B cell (primary cell): Measurements from ENCODE around the gene AMMECR1. TPM values are rescaled to one million over a fixed set of nuclear protein-coding genes. Genes with fewer than 3 reads are reported as not detected.
A peak's percentile ranks its signal among the peaks of the same experiment; 100 is the strongest.

ENCODE experiments used
- ATAC-seq: fragments of 200-7000 bp; cut with Tn5 transposase; one replicate; pipeline ENCODE4 v1.10.0; 2021; ENCODE audit warnings: low read depth, mild to moderate bottlenecking, moderate number of reproducible peaks, moderate library complexity
- CTCF ChIA-PET: fragments of 350-600 bp; sonication (Branson Sonifier 250); formaldehyde crosslinking; loops from one replicate; lab custom pipeline; 2021; ENCODE audit warnings: antibody characterized with exemption, inconsistent platforms; lab: Charles Lee
- POLR2A ChIA-PET: fragments of 350-600 bp; sonication (Branson Sonifier 250); formaldehyde crosslinking; loops from one replicate; lab custom pipeline; 2021; ENCODE audit warnings: antibody characterized with exemption; lab: Charles Lee
- DNase-seq: peaks from one replicate; pipeline ENCODE4 v3.0.0; 2013
- H2AFZ ChIP-seq: 2 replicates; pipeline ENCODE4 v1.6.1; 2012; ENCODE audit warnings: mild to moderate bottlenecking, low read depth, low read length; ENCODE audit not compliant: insufficient read depth, poor library complexity, severe bottlenecking
- H3K27ac ChIP-seq, 2 donors: 1 replicate in 1 of 2; 2 replicates in 1 of 2; pipeline ENCODE4 v1.5.1; 2012 to 2013; ENCODE audit warnings: low read length in 2 of 2, mild to moderate bottlenecking in 2 of 2, moderate library complexity in 1 of 2
- H3K27me3 ChIP-seq, 4 experiments: fragments of 200-600 bp in 1 of 4; sonication (generic) in 1 of 4; replicated peaks in 1 of 4; 1 replicate in 2 of 4; 2 replicates in 2 of 4; pipeline versions ENCODE4 v1.6.1 to v1.7.0; 2013 to 2016; ENCODE audit warnings: low read length in 3 of 4, mild to moderate bottlenecking in 2 of 4, mixed read lengths in 1 of 4, moderate library complexity in 1 of 4; ENCODE audit not compliant: insufficient read depth in 4 of 4, control insufficient read depth in 3 of 4; ENCODE audit errors: control extremely low read depth in 1 of 4
- H3K36me3 ChIP-seq, 2 experiments: replicated peaks in 1 of 2; 1 replicate in 1 of 2; 2 replicates in 1 of 2; pipeline versions ENCODE4 v1.6.1 to v1.7.1; 2013; ENCODE audit warnings: low read length in 1 of 2; ENCODE audit not compliant: insufficient read depth in 2 of 2, control insufficient read depth in 1 of 2; ENCODE audit errors: control extremely low read depth in 1 of 2, extremely low read depth in 1 of 2
- H3K4me1 ChIP-seq, 2 donors: fragments of 200-600 bp in 1 of 2; sonication (generic) in 1 of 2; 1 replicate in 1 of 2; 2 replicates in 1 of 2; pipeline versions ENCODE4 v1.5.1 to v1.6.1; 2013 to 2017; ENCODE audit warnings: low read length in 2 of 2; ENCODE audit not compliant: control insufficient read depth in 2 of 2, insufficient read depth in 2 of 2
- H3K4me2 ChIP-seq: replicated peaks from 2 replicates; pipeline ENCODE3; 2012; ENCODE audit warnings: mild to moderate bottlenecking, low read depth, low read length; ENCODE audit not compliant: poor library complexity, severe bottlenecking
- H3K4me3 ChIP-seq, 5 experiments: fragments of 200-600 bp in 1 of 5; sonication (generic) in 1 of 5; 1 replicate in 3 of 5; 2 replicates in 2 of 5; pipeline versions ENCODE4 v1.5.1 to v1.7.0; 2011 to 2016; ENCODE audit warnings: low read length in 4 of 5, mild to moderate bottlenecking in 4 of 5, low read depth in 2 of 5, control low read depth in 1 of 5, moderate library complexity in 1 of 5; ENCODE audit not compliant: insufficient read depth in 1 of 5; ENCODE audit errors: control extremely low read depth in 1 of 5, extremely low read depth in 1 of 5
- H3K79me2 ChIP-seq: fragments of 200-600 bp; sonication (generic); one replicate; pipeline ENCODE4 v1.6.0; 2016; ENCODE audit warnings: low read length; ENCODE audit not compliant: control insufficient read depth, insufficient read depth
- H3K9ac ChIP-seq: fragments of 200-600 bp; sonication (generic); 2 replicates; pipeline ENCODE4 v1.6.1; 2017; ENCODE audit warnings: mild to moderate bottlenecking, low read length, moderate library complexity
- H3K9me3 ChIP-seq, 3 donors: one replicate each; pipeline versions ENCODE4 v1.6.1 to v1.7.1; 2013; ENCODE audit warnings: low read length in 2 of 3; ENCODE audit not compliant: control insufficient read depth in 2 of 3, insufficient read depth in 1 of 3; ENCODE audit errors: control extremely low read depth in 1 of 3
- H4K20me1 ChIP-seq: 2 replicates; pipeline ENCODE4 v1.6.0; 2012; ENCODE audit warnings: mild to moderate bottlenecking, low read length; ENCODE audit not compliant: insufficient read depth, control insufficient read depth, poor library complexity, severe bottlenecking
- H3K27ac Mint-ChIP-seq: one replicate; pipeline ENCODE4 v1.8.0; 2021; ENCODE audit warnings: mixed read lengths
- H3K27me3 Mint-ChIP-seq: one replicate; pipeline ENCODE4 v1.8.0; 2021; ENCODE audit warnings: mixed read lengths
- H3K4me1 Mint-ChIP-seq: one replicate; pipeline ENCODE4 v1.8.0; 2021; ENCODE audit warnings: mixed read lengths
- H3K4me3 Mint-ChIP-seq: one replicate; pipeline ENCODE4 v1.8.0; 2021; ENCODE audit warnings: mixed read lengths
- H3K9me3 Mint-ChIP-seq: one replicate; pipeline ENCODE4 v1.8.0; 2022; ENCODE audit warnings: mixed read lengths; ENCODE audit not compliant: insufficient read depth
- CTCF ChIP-seq: fragments of 200-600 bp; IDR thresholded peaks from one replicate; pipeline ENCODE4 v1.8.0; 2022; ENCODE audit warnings: antibody characterized with exemption, mild to moderate bottlenecking
- EZH2 ChIP-seq: IDR thresholded peaks from 2 replicates; pipeline ENCODE4 v1.6.1; 2012; ENCODE audit warnings: borderline replicate concordance, low read depth, mild to moderate bottlenecking, moderate library complexity, low read length; ENCODE audit not compliant: insufficient read depth, poor library complexity, severe bottlenecking
- WGBS: methylation state at CpG from one replicate; pipeline ENCODE4 v1.1.5; 2013; ENCODE audit warnings: missing lambda C conversion rate; ENCODE audit not compliant: insufficient coverage; 5-methylcytosine and 5-hydroxymethylcytosine counted together
- intact Hi-C: fragments of 100-400 bp; cut with micrococcal nuclease; formaldehyde crosslinking; loops from one replicate; pipeline ENCODE4 v1.10.0; 2022
- polyA plus RNA-seq: library from polyadenylated mRNA; depleted of rRNA; stranded (reverse); fragments of >200 nt; gene quantifications from 2 replicates; pipeline ENCODE4 v1.2.3, GENCODE V29; 2012
- total RNA-seq, 2 donors: library from RNA; stranded (reverse); fragments of 120-200 nt in 1 of 2; gene quantifications; 1 replicate in 1 of 2; 2 replicates in 1 of 2; pipeline versions ENCODE4 v1.2.3 to v1.2.4, GENCODE V29; 2013 to 2022

The AMMECR1 gene
- total and polyA plus RNA-seq, 2 donors (not counting 1 experiment from before 2014, with no cell fraction given), result 5.7 to 12.7 TPM

DNA sequence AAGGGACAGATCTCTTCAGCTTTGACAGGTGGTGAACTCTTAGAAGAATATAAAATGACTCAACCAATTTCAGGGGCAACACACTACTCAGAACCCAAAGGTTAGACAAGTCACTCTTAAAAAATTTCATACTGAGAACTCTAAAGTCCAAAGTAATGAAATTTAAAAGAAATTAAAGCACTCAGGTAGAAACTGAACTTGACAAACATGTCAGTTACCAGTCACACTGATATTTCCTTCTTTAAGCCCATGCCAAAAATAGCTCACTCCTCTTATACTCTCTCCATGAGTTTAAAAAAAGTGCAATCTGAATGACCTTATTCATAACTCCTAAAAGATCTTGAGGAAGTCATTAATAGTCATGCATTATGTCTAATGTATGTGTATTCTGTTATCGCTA is 40.3 kb downstream of the AMMECR1 start:
- no peak for ATAC-seq
- Histone ChIP-seq H3K9ac (no peak overlapping the region), H3K36me3 (no peaks in the 10 kb centered on the region), H3K4me2 (no peak overlapping the region), H3K4me3 (no peak overlapping the region), H3K9me3 (no peaks in the 10 kb centered on the region), H4K20me1 (no peaks in the 10 kb centered on the region), H3K79me2 (peaks cover 4% of the 10 kb centered on the region), H3K4me1 (peaks cover 8 to 9% of the 10 kb centered on the region in 2 donors), H3K27me3 (no peaks in the 10 kb centered on the region), H3K27ac (no peak overlapping the region), H2AFZ (no peak overlapping the region)
- no peaks in the 10 kb centered on the region for H3K27me3 Mint-ChIP-seq
- H3K4me3 Mint-ChIP-seq, result no peak overlapping the region
- ChIA-PET CTCF (interaction anchor here (1.5 kb wide), 1 partner anchor 33 kb away, joined by 4 read pairs; no protein-coding TSS in a partner anchor), POLR2A (no interaction called here)
- peaks cover 41% of the 10 kb centered on the region for H3K4me1 Mint-ChIP-seq
- no peak overlapping the region for H3K27ac Mint-ChIP-seq
- intact Hi-C loops, result no loop called here
- H3K9me3 Mint-ChIP-seq, result no peaks in the 10 kb centered on the region
- DNase-seq, result no peak
- no CpG with 5 or more reads among the region's 1 CpG for WGBS
- TF ChIP-seq EZH2 (no peak), CTCF (no peak)

DNA sequence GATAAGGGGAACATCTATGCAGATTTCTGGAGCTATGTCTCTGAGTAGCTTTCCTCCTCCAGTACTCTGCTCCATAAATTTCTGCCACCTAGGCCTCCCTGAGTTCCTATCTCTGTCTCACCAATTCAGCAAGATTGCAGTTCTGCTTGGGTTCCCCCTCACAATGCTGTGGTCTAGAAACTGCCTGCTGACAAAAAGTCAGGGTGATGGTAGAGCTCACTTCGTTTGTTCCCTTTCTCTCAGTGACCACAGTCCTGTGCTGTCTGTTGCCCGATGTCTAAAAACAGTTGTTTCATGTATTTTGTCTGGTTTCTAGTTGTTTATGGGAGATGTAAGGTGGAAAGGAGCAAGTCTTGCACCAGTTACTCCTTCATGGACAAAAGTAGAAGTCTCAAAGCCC is 41.1 kb downstream of the AMMECR1 start:
- H3K4me3 Mint-ChIP-seq, result peak overlapping the region; percentile 34
- peaks cover 40% of the 10 kb centered on the region for H3K4me1 Mint-ChIP-seq
- H3K27me3 Mint-ChIP-seq, result no peaks in the 10 kb centered on the region
- CTCF ChIA-PET, result no interaction called here
- intact Hi-C loops, result no loop called here
- Histone ChIP-seq H3K27me3 (no peaks in the 10 kb centered on the region), H3K36me3 (no peaks in the 10 kb centered on the region), H2AFZ (no peak overlapping the region), H3K27ac (no peak overlapping the region), H4K20me1 (no peaks in the 10 kb centered on the region), H3K4me1 (peaks cover 8 to 9% of the 10 kb centered on the region in 2 donors), H3K79me2 (peaks cover 4% of the 10 kb centered on the region), H3K9me3 (no peaks in the 10 kb centered on the region), H3K4me3 (no peak overlapping the region), H3K4me2 (no peak overlapping the region), H3K9ac (no peak overlapping the region)
- no peaks in the 10 kb centered on the region for H3K9me3 Mint-ChIP-seq
- H3K27ac Mint-ChIP-seq, result no peak overlapping the region
- ATAC-seq (no peak), DNase-seq (peak; percentile 2)
- 0% methylated on average over 1 of the region's 2 CpGs for WGBS
- POLR2A ChIA-PET, result no interaction called here
- no peak for TF ChIP-seq EZH2
- TF ChIP-seq CTCF, result no peak
